H4 (cell line): ENCODE data around the gene ADGRB3. TPM values are rescaled to one million over a fixed set of nuclear protein-coding genes. Genes with fewer than 3 reads are reported as not detected.
"Not testable (repeated sequence)": the region's sequence is repeated elsewhere in the genome, so short reads cannot be mapped to it uniquely, and the experiment has no call there.

Experiments used
- DNase-seq: peaks from one replicate; pipeline ENCODE4 v3.0.0-alpha.2; 2015; ENCODE audit warnings: low spot score
- total RNA-seq: library from RNA; depleted of rRNA; stranded (reverse); fragments of >200 nt; shearing (Covaris generic); gene quantifications from 2 replicates; pipeline ENCODE4 v1.2.3, GENCODE V29; 2014

The ADGRB3 gene
- total RNA-seq, 1 experiment from 2014 or later, result 0.79 TPM

GRCh38 chr6:68790128-68790527, 155.0 kb downstream of the ADGRB3 start:
- DNase-seq, result not testable (repeated sequence)

GRCh38 chr6:68814976-68815375, 179.9 kb downstream of the ADGRB3 start:
- not testable (repeated sequence) for DNase-seq

GRCh38 chr6:68826501-68826900, 191.4 kb downstream of the ADGRB3 start:
- no peak for DNase-seq

GRCh38 chr6:68834551-68834950, 199.5 kb downstream of the ADGRB3 start:
- peak; percentile 61 for DNase-seq

- no peak for DNase-seq
These were observed 203.5 kb downstream of the ADGRB3 start for GRCh38 chr6:68838571-68838970.

- DNase-seq, result no peak
These were observed 217.7 kb downstream of the ADGRB3 start for GRCh38 chr6:68852791-68853190.

- DNase-seq, result no peak
These were observed 224.2 kb downstream of the ADGRB3 start for GRCh38 chr6:68859233-68859632.

- DNase-seq, result no peak
These were observed 233.6 kb downstream of the ADGRB3 start for GRCh38 chr6:68868646-68869045.

GRCh38 chr6:68873236-68873635, 238.2 kb downstream of the ADGRB3 start:
- DNase-seq, result no peak

- no peak for DNase-seq
These were observed 239.7 kb downstream of the ADGRB3 start for GRCh38 chr6:68874747-68875146.

- DNase-seq, result no peak
These were observed 240.3 kb downstream of the ADGRB3 start for GRCh38 chr6:68875403-68875802.

GRCh38 chr6:68876792-68877493, 241.9 kb downstream of the ADGRB3 start:
- DNase-seq, result peak; percentile 14

GRCh38 chr6:68880050-68880813, 245.2 kb downstream of the ADGRB3 start:
- no peak for DNase-seq

- peak; percentile 61 for DNase-seq
These were observed 248.2 kb downstream of the ADGRB3 start for GRCh38 chr6:68883325-68883724.

GRCh38 chr6:68891419-68891818, 256.3 kb downstream of the ADGRB3 start:
- no peak for DNase-seq

GRCh38 chr6:68892452-68892851, 257.4 kb downstream of the ADGRB3 start:
- no peak for DNase-seq

GRCh38 chr6:68895929-68896328, 260.8 kb downstream of the ADGRB3 start:
- no peak for DNase-seq

GRCh38 chr6:68901044-68901443, 266.0 kb downstream of the ADGRB3 start:
- no peak for DNase-seq

GRCh38 chr6:68911334-68911733, 276.3 kb downstream of the ADGRB3 start:
- no peak for DNase-seq

GRCh38 chr6:68911811-68912210, 276.7 kb downstream of the ADGRB3 start:
- DNase-seq, result no peak

- DNase-seq, result not testable (repeated sequence)
These were observed 277.7 kb downstream of the ADGRB3 start for GRCh38 chr6:68912805-68913204.

GRCh38 chr6:68915586-68915985, 280.5 kb downstream of the ADGRB3 start:
- no peak for DNase-seq

- no peak for DNase-seq
These were observed 284.5 kb downstream of the ADGRB3 start for GRCh38 chr6:68919537-68919936.
